ENCODE data around the gene HSD11B1.
A peak's percentile ranks its signal among the peaks of the same experiment; 100 is the strongest.

HSD11B1 gene

GRCh38 chr1:209758400-209758799 is 53.8 kb downstream of the HSD11B1 start:
- peak overlapping the region; percentile 12 for H4K91ac ChIP-seq (ENCODE audit: low read depth, low read length)
- H2BK5ac ChIP-seq (ENCODE audit: low read depth, low read length, poor library complexity), result no peak overlapping the region
- H2AK5ac ChIP-seq (ENCODE audit: low read length), result no peak overlapping the region
- H4K12ac ChIP-seq (ENCODE audit: low read depth, low read length), result no peak overlapping the region
- no peaks in the 10 kb centered on the region for H3K4me1 ChIP-seq (ENCODE audit: control insufficient read depth in 1 of 2, insufficient read depth in 2 of 2, low read length in 2 of 2)
- no peak overlapping the region for H2AFZ ChIP-seq (ENCODE audit: insufficient read depth, low read length, poor library complexity)
- H3K14ac ChIP-seq (ENCODE audit: low read length), result no peak overlapping the region
- no peak overlapping the region for H3K23ac ChIP-seq (ENCODE audit: low read length)
- no peak overlapping the region for H3K9ac ChIP-seq (ENCODE audit: low read length)
- no peak overlapping the region for H3K27ac ChIP-seq (ENCODE audit: low read depth, low read length)
- no peak for DNase-seq
- no peaks in the 10 kb centered on the region for H3K36me3 ChIP-seq (ENCODE audit: control insufficient read depth in 1 of 2, insufficient read depth in 2 of 2, low read length in 2 of 2)
- no peak overlapping the region for H2BK12ac ChIP-seq (ENCODE audit: low read length)
- no peaks in the 10 kb centered on the region for H3K27me3 ChIP-seq (ENCODE audit: insufficient read depth, low read length)
- H3K4me2 ChIP-seq (ENCODE audit: low read length), result no peak overlapping the region
- H3K4me3 ChIP-seq (ENCODE audit: low read depth, low read length), result no peak overlapping the region
- H3K9me3 ChIP-seq (ENCODE audit: insufficient read depth, low read depth, low read length), result no peaks in the 10 kb centered on the region
- H4K8ac ChIP-seq (ENCODE audit: low read depth, low read length), result no peak overlapping the region
- no peaks in the 10 kb centered on the region for H3K79me1 ChIP-seq (ENCODE audit: low read length)
- no peak overlapping the region for H3K4ac ChIP-seq (ENCODE audit: low read depth, low read length)
- WGBS (ENCODE audit: extremely low coverage, insufficient coverage, insufficient read length), result no CpG with 5 or more reads among the region's 3 CpGs
- H2BK120ac ChIP-seq (ENCODE audit: insufficient read depth, low read length, poor library complexity), result no peak overlapping the region
- H3K18ac ChIP-seq (ENCODE audit: low read length), result no peak overlapping the region
- no peaks in the 10 kb centered on the region for H3K79me2 ChIP-seq (ENCODE audit: control insufficient read depth, insufficient read depth, low read length, poor library complexity)

- Histone ChIP-seq H3K4me1 (ENCODE audit: control insufficient read depth in 1 of 2, insufficient read depth in 2 of 2, low read length in 2 of 2) (no peaks in the 10 kb centered on the region), H3K79me1 (ENCODE audit: low read length) (no peaks in the 10 kb centered on the region), H2AK5ac (ENCODE audit: low read length) (no peak overlapping the region), H3K79me2 (ENCODE audit: control insufficient read depth, insufficient read depth, low read length, poor library complexity) (no peaks in the 10 kb centered on the region), H4K8ac (ENCODE audit: low read depth, low read length) (no peak overlapping the region), H3K27me3 (ENCODE audit: insufficient read depth, low read length) (no peaks in the 10 kb centered on the region), H3K4me2 (ENCODE audit: low read length) (no peak overlapping the region), H3K18ac (ENCODE audit: low read length) (no peak overlapping the region), H3K36me3 (ENCODE audit: control insufficient read depth in 1 of 2, insufficient read depth in 2 of 2, low read length in 2 of 2) (no peaks in the 10 kb centered on the region), H2BK12ac (ENCODE audit: low read length) (no peak overlapping the region), H4K91ac (ENCODE audit: low read depth, low read length) (no peak overlapping the region), H3K4me3 (ENCODE audit: low read depth, low read length) (no peak overlapping the region), H3K9ac (ENCODE audit: low read length) (no peak overlapping the region), H4K12ac (ENCODE audit: low read depth, low read length) (no peak overlapping the region), H2BK120ac (ENCODE audit: insufficient read depth, low read length, poor library complexity) (no peak overlapping the region), H3K27ac (ENCODE audit: low read depth, low read length) (no peak overlapping the region), H3K23ac (ENCODE audit: low read length) (no peak overlapping the region), H3K9me3 (ENCODE audit: insufficient read depth, low read depth, low read length) (no peaks in the 10 kb centered on the region), H3K14ac (ENCODE audit: low read length) (no peak overlapping the region), H3K4ac (ENCODE audit: low read depth, low read length) (no peak overlapping the region), H2BK5ac (ENCODE audit: low read depth, low read length, poor library complexity) (no peak overlapping the region), H2AFZ (ENCODE audit: insufficient read depth, low read length, poor library complexity) (no peak overlapping the region)
- DNase-seq, result no peak
- no CpG with 5 or more reads among the region's 12 CpGs for WGBS (ENCODE audit: extremely low coverage, insufficient coverage, insufficient read length)
Measured at GRCh38 chr1:209759829-209760359, 55.2 kb downstream of the HSD11B1 start.

GRCh38 chr1:209761011-209761635 is 56.5 kb downstream of the HSD11B1 start:
- Histone ChIP-seq H3K4me1 (ENCODE audit: control insufficient read depth in 1 of 2, insufficient read depth in 2 of 2, low read length in 2 of 2) (no peaks in the 10 kb centered on the region), H3K36me3 (ENCODE audit: control insufficient read depth in 1 of 2, insufficient read depth in 2 of 2, low read length in 2 of 2) (no peaks in the 10 kb centered on the region), H3K23ac (ENCODE audit: low read length) (no peak overlapping the region), H3K14ac (ENCODE audit: low read length) (no peak overlapping the region), H3K79me1 (ENCODE audit: low read length) (no peaks in the 10 kb centered on the region), H3K18ac (ENCODE audit: low read length) (no peak overlapping the region), H3K27me3 (ENCODE audit: insufficient read depth, low read length) (no peaks in the 10 kb centered on the region), H2BK120ac (ENCODE audit: insufficient read depth, low read length, poor library complexity) (no peak overlapping the region), H3K9ac (ENCODE audit: low read length) (no peak overlapping the region), H4K8ac (ENCODE audit: low read depth, low read length) (no peak overlapping the region), H4K91ac (ENCODE audit: low read depth, low read length) (no peak overlapping the region), H3K4ac (ENCODE audit: low read depth, low read length) (no peak overlapping the region), H4K12ac (ENCODE audit: low read depth, low read length) (no peak overlapping the region), H2BK12ac (ENCODE audit: low read length) (no peak overlapping the region), H3K27ac (ENCODE audit: low read depth, low read length) (no peak overlapping the region), H3K4me3 (ENCODE audit: low read depth, low read length) (no peak overlapping the region), H3K4me2 (ENCODE audit: low read length) (no peak overlapping the region), H2BK5ac (ENCODE audit: low read depth, low read length, poor library complexity) (no peak overlapping the region), H2AFZ (ENCODE audit: insufficient read depth, low read length, poor library complexity) (no peak overlapping the region), H3K79me2 (ENCODE audit: control insufficient read depth, insufficient read depth, low read length, poor library complexity) (no peaks in the 10 kb centered on the region), H3K9me3 (ENCODE audit: insufficient read depth, low read depth, low read length) (no peaks in the 10 kb centered on the region), H2AK5ac (ENCODE audit: low read length) (no peak overlapping the region)
- no peak for DNase-seq

- Histone ChIP-seq H4K12ac (ENCODE audit: low read depth, low read length) (no peak overlapping the region), H2AK5ac (ENCODE audit: low read length) (no peak overlapping the region), H3K9ac (ENCODE audit: low read length) (no peak overlapping the region), H3K27ac (ENCODE audit: low read depth, low read length) (no peak overlapping the region), H3K79me1 (ENCODE audit: low read length) (peaks cover 19% of the 10 kb centered on the region), H2BK12ac (ENCODE audit: low read length) (no peak overlapping the region), H3K4me2 (ENCODE audit: low read length) (no peak overlapping the region), H3K4me3 (ENCODE audit: low read depth, low read length) (no peak overlapping the region), H3K36me3 (ENCODE audit: control insufficient read depth in 1 of 2, insufficient read depth in 2 of 2, low read length in 2 of 2) (no peaks in the 10 kb centered on the region), H3K4ac (ENCODE audit: low read depth, low read length) (no peak overlapping the region), H3K23ac (ENCODE audit: low read length) (no peak overlapping the region), H3K18ac (ENCODE audit: low read length) (no peak overlapping the region), H3K27me3 (ENCODE audit: insufficient read depth, low read length) (no peaks in the 10 kb centered on the region), H4K8ac (ENCODE audit: low read depth, low read length) (no peak overlapping the region), H3K4me1 (ENCODE audit: control insufficient read depth in 1 of 2, insufficient read depth in 2 of 2, low read length in 2 of 2) (peaks cover 20 to 23% of the 10 kb centered on the region in 2 experiments), H3K79me2 (ENCODE audit: control insufficient read depth, insufficient read depth, low read length, poor library complexity) (peaks cover 2% of the 10 kb centered on the region), H2BK5ac (ENCODE audit: low read depth, low read length, poor library complexity) (no peak overlapping the region), H3K14ac (ENCODE audit: low read length) (no peak overlapping the region), H2BK120ac (ENCODE audit: insufficient read depth, low read length, poor library complexity) (no peak overlapping the region), H2AFZ (ENCODE audit: insufficient read depth, low read length, poor library complexity) (no peak overlapping the region), H4K91ac (ENCODE audit: low read depth, low read length) (no peak overlapping the region), H3K9me3 (ENCODE audit: insufficient read depth, low read depth, low read length) (peaks cover 9% of the 10 kb centered on the region)
- no peak for DNase-seq
- no CpG with 5 or more reads among the region's 2 CpGs for WGBS (ENCODE audit: extremely low coverage, insufficient coverage, insufficient read length)
Measured at GRCh38 chr1:209766051-209766450, 61.4 kb downstream of the HSD11B1 start.

Measured in trophoblast cell (in vitro differentiated cells and primary cell).